ENCODE measurements around the gene GPM6B.

Gene GPM6B, protein sequence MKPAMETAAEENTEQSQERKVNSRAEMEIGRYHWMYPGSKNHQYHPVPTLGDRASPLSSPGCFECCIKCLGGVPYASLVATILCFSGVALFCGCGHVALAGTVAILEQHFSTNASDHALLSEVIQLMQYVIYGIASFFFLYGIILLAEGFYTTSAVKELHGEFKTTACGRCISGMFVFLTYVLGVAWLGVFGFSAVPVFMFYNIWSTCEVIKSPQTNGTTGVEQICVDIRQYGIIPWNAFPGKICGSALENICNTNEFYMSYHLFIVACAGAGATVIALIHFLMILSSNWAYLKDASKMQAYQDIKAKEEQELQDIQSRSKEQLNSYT

DNA sequence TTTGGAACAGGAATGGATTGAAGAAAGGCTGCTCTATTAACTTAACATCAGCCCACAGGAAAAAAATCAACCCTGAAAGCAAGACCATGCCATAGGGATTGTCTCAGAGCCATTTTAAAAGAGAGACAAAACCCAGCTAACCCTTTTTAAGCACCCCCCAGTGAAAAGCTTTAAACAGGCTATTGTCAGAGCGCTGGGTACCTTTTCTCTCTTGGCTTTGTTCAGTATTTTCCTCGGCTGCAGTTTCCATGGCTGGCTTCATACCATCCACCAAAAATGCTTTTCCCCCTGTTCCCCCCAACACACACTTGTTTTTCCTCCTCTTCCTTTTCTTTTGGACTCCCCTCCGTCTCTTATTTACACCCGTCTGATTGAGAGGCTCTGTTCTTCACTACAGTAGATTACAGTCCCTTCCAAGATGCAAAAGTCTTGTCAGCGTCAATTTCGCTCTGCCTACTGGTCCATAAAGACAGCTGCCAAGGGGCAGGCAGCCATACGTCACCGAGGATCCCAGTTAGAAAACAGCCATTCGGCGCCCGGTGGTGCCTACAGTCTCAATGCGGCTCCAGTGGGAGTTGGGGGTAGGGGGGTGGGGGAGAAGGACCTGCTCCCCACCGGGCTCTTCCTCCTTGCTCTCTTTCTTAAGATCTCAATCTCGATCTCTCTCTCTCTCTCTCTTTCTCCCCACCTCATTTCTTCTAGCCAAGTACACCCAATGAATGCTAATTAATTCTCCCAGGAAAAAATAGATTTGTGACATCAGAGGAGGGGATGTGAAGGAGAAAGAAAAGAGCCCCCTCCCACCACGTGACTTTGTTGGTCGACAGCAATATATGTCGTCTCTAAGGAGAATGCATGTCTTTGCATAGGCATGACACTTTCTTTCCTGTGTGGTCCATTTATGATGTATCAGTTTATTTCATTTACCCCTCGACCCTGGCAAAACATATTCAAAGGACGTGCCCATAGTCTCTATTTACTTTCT, at the start of gene GPM6B:
TSS of gene GPM6B (minus strand) at position 451 of the 985 bp plus-strand sequence. CDS start at position 262, 189 bp downstream.
- DNase-seq = no peak

DNA sequence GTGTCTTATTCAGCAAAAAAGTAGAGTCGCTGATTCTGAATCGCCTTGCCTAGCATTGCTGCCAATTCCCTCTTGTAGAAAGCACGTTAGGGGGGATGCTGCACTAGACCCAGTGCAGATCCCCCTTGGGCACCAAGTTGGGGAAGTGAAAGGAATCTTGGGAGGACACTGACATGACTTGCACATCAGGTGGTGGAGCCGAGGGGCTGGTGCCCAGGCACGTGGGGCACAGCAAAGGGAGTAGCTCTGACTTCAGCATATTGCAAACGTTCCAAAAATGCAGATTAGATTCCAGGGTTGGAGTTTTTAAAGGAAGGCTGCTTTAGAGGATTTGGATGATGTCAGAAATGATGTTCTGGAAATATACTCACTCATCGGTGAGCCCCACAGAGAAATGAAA, 47.4 kb upstream of the GPM6B start:
- no peak for DNase-seq

- no peak for DNase-seq
Observed at GRCh38 chrX:13863324-13863723, 46.4 kb upstream of the GPM6B start.

DNA sequence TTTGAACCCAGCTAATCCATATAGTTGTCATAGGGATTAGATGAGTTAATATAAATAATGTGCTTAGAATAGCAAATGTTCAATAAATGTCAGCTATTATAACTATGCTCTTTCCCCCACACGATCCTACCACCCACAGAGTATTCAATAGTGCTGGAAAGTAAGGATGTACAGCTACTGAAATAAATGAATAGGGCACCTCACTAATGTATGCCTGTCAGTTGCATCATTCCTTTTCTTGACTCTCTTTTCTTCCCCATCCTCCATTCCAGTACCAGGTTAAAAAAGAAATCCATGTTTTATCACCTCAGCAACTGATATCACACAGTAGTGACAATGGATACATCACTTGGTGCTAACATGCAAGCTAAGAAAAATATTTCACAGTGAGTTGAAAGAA, 42.8 kb upstream of the GPM6B start:
- no peak for DNase-seq

DNA sequence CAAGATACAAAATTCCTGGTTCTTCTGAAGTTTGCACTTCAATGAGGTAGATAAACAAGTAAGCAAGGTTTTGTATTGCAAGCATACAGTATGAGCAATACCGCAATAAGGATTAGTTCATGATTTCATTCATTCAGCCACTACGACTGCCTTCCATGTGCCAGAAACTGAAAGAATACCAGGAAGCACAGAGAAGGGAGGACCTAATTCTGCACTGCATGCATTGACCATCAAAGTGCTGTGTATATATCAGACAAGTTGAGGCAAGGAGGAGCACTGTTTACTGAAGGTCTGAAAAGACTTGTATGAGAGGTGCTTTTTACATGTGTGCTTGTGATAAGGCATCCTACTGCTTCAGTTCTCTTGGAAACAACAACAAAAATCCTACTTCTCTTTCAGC, 40.9 kb upstream of the GPM6B start:
- no peak for DNase-seq

- no peak for DNase-seq
Observed at GRCh38 chrX:13855689-13856450, 39.0 kb upstream of the GPM6B start.

GRCh38 chrX:13854003-13854402, 37.1 kb upstream of the GPM6B start:
- no peak for DNase-seq

DNA sequence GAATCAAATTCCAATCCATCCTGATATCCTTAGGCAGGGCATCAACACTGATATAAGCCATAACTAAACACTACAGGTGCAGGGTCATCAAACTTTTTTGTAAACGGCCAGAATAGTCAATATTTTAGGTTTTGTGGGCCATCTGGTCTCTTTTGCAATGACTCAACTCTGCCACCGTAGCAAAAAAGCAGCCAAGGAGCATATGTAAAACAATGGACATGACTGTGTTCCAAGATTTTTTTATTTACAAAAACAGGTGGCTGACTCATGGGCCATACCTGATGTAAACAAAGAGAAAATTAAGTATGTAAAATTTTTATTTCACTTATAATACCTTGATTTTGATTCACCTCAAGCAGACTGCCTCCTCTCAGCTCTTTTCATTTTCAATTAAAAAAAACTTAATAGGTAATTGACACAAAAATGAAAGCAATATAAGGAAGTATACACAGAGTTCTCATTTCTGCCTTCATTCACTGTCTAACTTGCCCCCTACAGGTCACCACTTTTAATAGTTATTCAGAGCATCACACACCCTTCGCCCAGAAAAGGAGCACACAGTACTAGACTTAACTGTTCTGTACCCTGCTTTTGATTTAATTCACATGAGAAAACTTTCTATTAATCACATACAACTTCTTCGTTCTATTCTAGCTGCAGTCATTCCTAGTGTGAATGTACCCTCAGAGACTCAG, 35.3 kb upstream of the GPM6B start:
- DNase-seq = no peak

GRCh38 chrX:13845721-13846378, 29.0 kb upstream of the GPM6B start:
- no peak for DNase-seq

DNA sequence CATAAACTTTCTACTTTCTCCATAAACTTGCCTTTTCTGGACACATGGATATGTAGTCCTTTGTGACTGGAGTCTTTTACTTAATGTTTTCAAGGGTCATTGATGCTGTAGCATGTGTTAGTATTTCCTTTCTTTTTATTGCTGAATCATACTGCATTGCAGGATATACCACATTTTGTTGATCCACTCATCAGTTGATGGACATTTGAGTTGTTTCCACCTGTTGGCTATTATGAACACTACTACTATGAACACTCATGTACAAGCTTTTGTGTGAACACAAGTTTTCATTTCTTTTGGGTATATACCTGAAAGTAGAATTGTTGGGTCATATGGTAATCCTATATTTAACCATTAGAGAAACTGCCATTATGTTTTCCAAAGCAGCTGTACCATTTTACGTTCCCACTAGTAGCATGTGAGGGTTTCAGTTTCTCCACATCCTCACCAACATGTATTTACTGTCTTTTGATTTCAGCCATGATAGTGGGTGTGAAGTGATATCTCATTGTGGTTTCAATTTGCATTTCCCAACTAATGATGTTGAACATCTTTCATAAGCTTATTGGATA, 26.3 kb upstream of the GPM6B start:
- DNase-seq = no peak

DNA sequence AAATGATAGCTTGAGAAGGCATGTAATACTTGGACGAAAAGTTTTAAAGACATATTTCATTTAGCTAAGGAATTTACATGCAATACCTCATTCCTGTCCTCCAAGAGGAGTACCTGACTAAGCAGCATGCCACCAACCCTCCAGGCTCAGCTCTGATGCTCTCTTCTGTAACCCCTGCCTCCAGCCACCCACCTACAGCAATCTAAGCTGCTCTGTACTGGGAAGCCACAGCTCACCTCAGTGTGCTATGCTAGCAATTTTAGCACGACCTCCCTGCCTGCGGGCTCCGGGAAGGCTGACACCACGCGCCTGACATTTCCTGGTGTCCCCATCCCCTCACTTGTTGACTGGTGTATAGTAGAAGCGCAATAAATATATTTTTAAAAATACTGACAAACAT, 23.2 kb upstream of the GPM6B start:
- DNase-seq = no peak

GRCh38 chrX:13837290-13837745, 20.4 kb upstream of the GPM6B start:
- no peak for DNase-seq

- DNase-seq = no peak
Observed at GRCh38 chrX:13836575-13836974, 19.7 kb upstream of the GPM6B start.

- DNase-seq = no peak
Observed at GRCh38 chrX:13835825-13836224, 18.9 kb upstream of the GPM6B start.

GRCh38 chrX:13834355-13834754, 17.5 kb upstream of the GPM6B start:
- no peak for DNase-seq

DNA sequence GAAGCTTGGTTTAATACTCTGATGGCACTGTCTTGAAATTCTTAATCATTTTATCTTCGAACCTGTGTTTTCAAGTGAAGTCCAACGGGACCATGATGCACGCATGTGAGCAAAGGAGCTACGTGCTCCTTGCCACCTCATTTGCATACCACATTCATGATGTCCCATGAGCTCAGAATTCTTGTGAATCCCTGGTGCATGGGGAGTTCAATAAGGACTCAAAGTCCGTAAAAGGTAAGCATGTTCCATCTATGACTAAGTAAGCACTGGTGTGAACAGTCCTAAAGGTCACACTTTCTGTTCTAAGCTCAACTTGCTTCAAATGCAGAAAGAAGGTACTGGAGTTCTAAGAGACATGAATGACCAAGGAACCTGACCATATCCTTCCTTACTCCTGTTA, 13.1 kb upstream of the GPM6B start:
- DNase-seq = no peak

- DNase-seq = no peak
Observed at GRCh38 chrX:13828392-13828791, 11.5 kb upstream of the GPM6B start.

DNA sequence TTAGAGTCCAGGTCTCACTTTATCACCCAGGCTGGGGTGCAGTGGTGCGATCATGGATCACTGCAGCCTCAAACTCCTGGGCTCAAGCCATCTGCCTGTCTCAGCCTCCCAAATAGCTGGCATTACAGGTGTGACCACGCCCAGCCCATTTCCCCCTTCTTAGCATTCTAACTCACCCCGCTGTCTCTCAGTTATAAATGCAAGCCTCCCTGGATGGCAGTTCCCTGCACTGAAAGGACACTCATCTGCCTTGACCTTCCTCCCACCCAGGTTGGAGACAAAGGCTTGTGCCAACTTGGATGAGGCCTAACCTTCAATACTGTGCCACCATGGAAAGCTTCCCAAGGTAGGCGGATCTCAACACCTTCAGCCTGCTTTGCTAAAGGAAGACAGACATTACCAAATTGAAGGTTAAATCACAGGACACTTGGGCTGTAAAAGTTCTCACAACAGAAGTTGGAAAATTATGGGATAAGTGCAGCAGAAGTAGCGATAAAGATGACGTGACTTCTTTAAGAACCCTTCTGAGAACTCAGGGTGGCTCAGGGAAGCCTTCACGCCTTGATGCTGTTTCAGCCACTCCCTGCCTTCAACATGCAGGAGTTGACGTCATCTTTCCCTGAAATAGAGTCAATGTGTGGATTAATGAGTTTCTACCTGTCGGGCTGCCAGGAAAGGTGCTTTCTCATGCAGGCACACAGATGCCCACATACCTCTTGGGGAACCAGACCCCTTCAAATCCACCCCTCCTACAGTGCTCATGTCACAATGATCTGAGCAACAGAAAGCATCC, 10.6 kb upstream of the GPM6B start:
- no peak for DNase-seq

- DNase-seq = no peak
Observed at GRCh38 chrX:13826770-13827169, 9.9 kb upstream of the GPM6B start.

GRCh38 chrX:13825178-13825762, 8.4 kb upstream of the GPM6B start:
- DNase-seq = no peak
